PC-9 (cell line): ENCODE measurements around the gene MEIS2. TPM values are rescaled to one million over a fixed set of nuclear protein-coding genes. Genes with fewer than 3 reads are reported as not detected.

ENCODE experiments used
- BruUV-seq: library from RNA; stranded (reverse); fragments of 400-500 nt; replicated peaks from 2 replicates; lab custom pipeline; 2021; lab: Mats Ljungman, UMichigan
- CTCF ChIA-PET: fragments of 300-600 bp; sonication (Branson Sonifier 250); formaldehyde crosslinking; loops from one replicate; lab custom pipeline; 2022; ENCODE audit warnings: antibody characterized with exemption; lab: Charles Lee
- POLR2A ChIA-PET: fragments of 300-600 bp; sonication (Branson Sonifier 250); formaldehyde crosslinking; loops from one replicate; lab custom pipeline; 2022; ENCODE audit warnings: antibody characterized with exemption; ENCODE audit not compliant: unreplicated experiment; lab: Charles Lee
- DNase-seq, 2 experiments: peaks; one replicate each; pipeline versions ENCODE4 v3.0.0 to v3.0.0-alpha.2; 2015 to 2022; ENCODE audit warnings: mixed read lengths in 1 of 2
- H2AFZ ChIP-seq: fragments of 200-600 bp; sonication (generic); 2 replicates; pipeline ENCODE4 v1.8.1; 2017; ENCODE audit warnings: antibody characterized with exemption
- H3F3A ChIP-seq: fragments of 200-600 bp; sonication (generic); 2 replicates; pipeline ENCODE4 v1.8.1; 2017; ENCODE audit warnings: antibody characterized with exemption, mild to moderate bottlenecking, low read depth; ENCODE audit not compliant: insufficient read depth
- H3K27ac ChIP-seq: fragments of 200-600 bp; sonication (generic); 2 replicates; pipeline ENCODE4 v1.6.1; 2016; ENCODE audit warnings: mixed run types
- H3K27me3 ChIP-seq: fragments of 200-600 bp; sonication (generic); 2 replicates; pipeline ENCODE4 v1.6.1; 2016; ENCODE audit warnings: low read depth, mixed run types; ENCODE audit not compliant: insufficient read depth
- H3K36me3 ChIP-seq: fragments of 200-600 bp; sonication (generic); 2 replicates; pipeline ENCODE4 v1.6.1; 2016; ENCODE audit warnings: low read depth, mixed run types
- H3K4me1 ChIP-seq: fragments of 200-600 bp; sonication (generic); replicated peaks from 2 replicates; pipeline ENCODE4 v1.6.1; 2016; ENCODE audit warnings: mixed run types; ENCODE audit not compliant: insufficient read depth
- H3K4me2 ChIP-seq: fragments of 200-600 bp; sonication (generic); 2 replicates; pipeline ENCODE4 v1.6.1; 2017; ENCODE audit warnings: mixed run types
- H3K4me3 ChIP-seq: fragments of 200-600 bp; sonication (generic); 2 replicates; pipeline ENCODE4 v1.6.1; 2016; ENCODE audit warnings: mixed run types
- H3K79me2 ChIP-seq: fragments of 200-600 bp; sonication (generic); 2 replicates; pipeline ENCODE4 v1.6.1; 2017; ENCODE audit warnings: low read depth, mixed run types
- H3K9me2 ChIP-seq: fragments of 200-600 bp; sonication (generic); 2 replicates; pipeline ENCODE4 v1.8.1; 2017; ENCODE audit warnings: mild to moderate bottlenecking; ENCODE audit not compliant: insufficient read depth
- H3K9me3 ChIP-seq: fragments of 200-600 bp; sonication (generic); 2 replicates; pipeline ENCODE4 v1.8.1; 2016; ENCODE audit warnings: low read depth; ENCODE audit not compliant: insufficient read depth
- H4K20me1 ChIP-seq: fragments of 200-600 bp; sonication (generic); 2 replicates; pipeline ENCODE4 v1.8.1; 2017; ENCODE audit not compliant: insufficient read depth
- CTCF ChIP-seq: fragments of 200-600 bp; sonication (generic); conservative IDR thresholded peaks from 2 replicates; pipeline ENCODE4 v1.6.1; 2017; ENCODE audit warnings: mixed run types, antibody characterized with exemption, mild to moderate bottlenecking, moderate library complexity
- EZH2 ChIP-seq: fragments of 200-600 bp; sonication (generic); IDR thresholded peaks from 2 replicates; pipeline ENCODE4 v1.8.0; 2017; ENCODE audit warnings: antibody characterized with exemption, low read depth
- intact Hi-C: fragments of 100-400 bp; cut with micrococcal nuclease; formaldehyde crosslinking; loops from one replicate; pipeline ENCODE4 v1.10.0; 2022; ENCODE audit not compliant: unreplicated experiment
- total RNA-seq: library from RNA; stranded (reverse); gene quantifications from 2 replicates; pipeline ENCODE4 v1.2.3, GENCODE V29; 2021

MEIS2 gene
- total RNA-seq, 1 experiment from 2014 or later = 29.1 TPM

- DNase-seq = no peak
- no peaks in the 10 kb centered on the region for H3K9me3 ChIP-seq
- POLR2A ChIA-PET = no interaction called here
- BruUV-seq = no TSS peak
- intact Hi-C loops = no loop called here
- no peak overlapping the region for H3K27ac ChIP-seq
- no peaks in the 10 kb centered on the region; the same call in 1 of the 2 replicates for H3K79me2 ChIP-seq
- TF ChIP-seq EZH2 (no peak), CTCF (no peak)
- H3K4me2 ChIP-seq = no peak overlapping the region
- no peaks in the 10 kb centered on the region for H4K20me1 ChIP-seq
- no peaks in the 10 kb centered on the region for H3K36me3 ChIP-seq
- no peaks in the 10 kb centered on the region for H3K9me2 ChIP-seq
- CTCF ChIA-PET = no interaction called here
- no peaks in the 10 kb centered on the region for H3K27me3 ChIP-seq
- no peak overlapping the region for H3K4me3 ChIP-seq
- no peak overlapping the region for H2AFZ ChIP-seq
- H3F3A ChIP-seq = no peaks in the 10 kb centered on the region
- no peaks in the 10 kb centered on the region for H3K4me1 ChIP-seq
Observed at GRCh38 chr15:37017031-37017625, 83.2 kb downstream of the MEIS2 start.

- Histone ChIP-seq H3K4me2 (no peak overlapping the region), H3K9me2 (no peaks in the 10 kb centered on the region), H3K27me3 (no peaks in the 10 kb centered on the region), H3K9me3 (no peaks in the 10 kb centered on the region), H2AFZ (no peak overlapping the region), H3K27ac (no peak overlapping the region), H3K36me3 (no peaks in the 10 kb centered on the region), H3K4me3 (no peak overlapping the region), H3F3A (no peaks in the 10 kb centered on the region), H3K4me1 (no peaks in the 10 kb centered on the region), H3K79me2 (no peaks in the 10 kb centered on the region; the same call in 1 of the 2 replicates), H4K20me1 (no peaks in the 10 kb centered on the region)
- POLR2A ChIA-PET = no interaction called here
- CTCF ChIA-PET = no interaction called here
- BruUV-seq = no TSS peak
- intact Hi-C loops = no loop called here
- DNase-seq = no peak
- no peak for TF ChIP-seq EZH2
- TF ChIP-seq CTCF = no peak
Observed at GRCh38 chr15:37016231-37016630, 84.1 kb downstream of the MEIS2 start.

GRCh38 chr15:37015451-37015850 lies 84.9 kb downstream of the MEIS2 start:
- Histone ChIP-seq H2AFZ (no peak overlapping the region), H3F3A (no peaks in the 10 kb centered on the region), H4K20me1 (no peaks in the 10 kb centered on the region), H3K4me1 (no peaks in the 10 kb centered on the region), H3K79me2 (no peaks in the 10 kb centered on the region; the same call in 1 of the 2 replicates), H3K9me3 (no peaks in the 10 kb centered on the region), H3K4me2 (no peak overlapping the region), H3K27me3 (no peaks in the 10 kb centered on the region), H3K9me2 (no peaks in the 10 kb centered on the region), H3K36me3 (no peaks in the 10 kb centered on the region), H3K27ac (no peak overlapping the region), H3K4me3 (no peak overlapping the region)
- no peak for DNase-seq
- ChIA-PET CTCF (no interaction called here), POLR2A (interaction anchor here (0.5 kb wide), 1 partner anchor 68 kb away, joined by 3 read pairs; no protein-coding TSS in a partner anchor)
- no peak for TF ChIP-seq CTCF
- TF ChIP-seq EZH2 = no peak
- intact Hi-C loops = no loop called here
- BruUV-seq = no TSS peak
